Medulla oblongata (tissue), 1 donor: ENCODE results near the gene ELOVL1.

ENCODE experiments used
- DNase-seq: peaks from one replicate; pipeline ENCODE4 v3.0.0-alpha.2; 2015; ENCODE audit errors: extremely low spot score

ELOVL1 gene

DNA sequence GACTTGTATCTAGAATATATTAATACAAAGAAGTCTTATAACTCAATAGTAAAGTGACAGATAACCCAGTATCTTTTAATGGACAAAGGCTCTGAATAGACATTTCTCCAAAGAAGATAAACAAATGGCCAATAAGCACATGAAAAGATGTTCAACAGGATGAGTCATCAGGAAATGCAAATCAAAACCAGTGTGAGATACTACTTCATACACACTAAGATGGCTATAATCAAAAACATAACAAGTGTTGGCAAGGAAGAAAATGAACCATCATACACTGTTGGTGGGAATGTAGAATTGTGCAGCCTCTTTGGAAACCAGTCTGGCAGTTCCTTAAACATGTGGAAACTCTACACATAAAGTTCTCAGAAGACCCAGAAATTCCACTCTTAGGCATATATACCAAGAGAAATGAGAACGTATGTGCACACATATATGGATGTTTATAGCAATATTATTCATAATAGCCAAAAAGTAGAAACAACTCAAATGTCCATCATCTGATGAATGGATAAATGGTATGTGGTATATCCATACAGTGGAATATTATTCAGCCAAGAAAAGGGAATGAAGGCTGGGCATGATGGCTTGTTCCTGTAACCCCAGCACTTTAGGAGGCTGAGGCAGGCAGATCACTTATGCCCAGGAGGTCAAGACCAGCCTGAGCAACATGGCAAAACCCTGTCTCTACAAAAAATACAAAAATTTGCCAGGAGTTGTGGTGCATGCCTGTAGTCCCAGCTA lies 40.1 kb downstream of the ELOVL1 start:
- DNase-seq = no peak

- DNase-seq = no peak
Observed at GRCh38 chr1:43325381-43325780, 42.4 kb downstream of the ELOVL1 start.

GRCh38 chr1:43324810-43325209 lies 43.0 kb downstream of the ELOVL1 start:
- DNase-seq = no peak

DNA sequence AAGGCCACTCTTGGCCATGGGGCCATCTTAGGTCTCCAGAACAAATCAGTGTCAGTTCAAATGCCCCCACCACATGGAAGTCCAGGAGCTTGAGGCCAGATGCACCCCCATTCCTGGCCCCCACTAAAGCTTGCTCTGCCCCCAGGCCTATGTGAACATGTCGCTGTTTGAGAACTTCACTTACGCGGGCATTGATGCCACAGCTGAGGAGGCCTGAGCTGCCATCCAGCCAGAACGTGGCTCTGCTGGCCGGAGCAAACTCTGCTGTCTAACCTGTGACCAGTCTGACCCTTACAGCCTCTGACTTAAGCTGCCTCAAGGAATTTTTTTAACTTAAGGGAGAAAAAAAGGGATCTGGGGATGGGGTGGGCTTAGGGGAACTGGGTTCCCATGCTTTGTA lies 45.3 kb downstream of the ELOVL1 start:
- DNase-seq = no peak

DNA sequence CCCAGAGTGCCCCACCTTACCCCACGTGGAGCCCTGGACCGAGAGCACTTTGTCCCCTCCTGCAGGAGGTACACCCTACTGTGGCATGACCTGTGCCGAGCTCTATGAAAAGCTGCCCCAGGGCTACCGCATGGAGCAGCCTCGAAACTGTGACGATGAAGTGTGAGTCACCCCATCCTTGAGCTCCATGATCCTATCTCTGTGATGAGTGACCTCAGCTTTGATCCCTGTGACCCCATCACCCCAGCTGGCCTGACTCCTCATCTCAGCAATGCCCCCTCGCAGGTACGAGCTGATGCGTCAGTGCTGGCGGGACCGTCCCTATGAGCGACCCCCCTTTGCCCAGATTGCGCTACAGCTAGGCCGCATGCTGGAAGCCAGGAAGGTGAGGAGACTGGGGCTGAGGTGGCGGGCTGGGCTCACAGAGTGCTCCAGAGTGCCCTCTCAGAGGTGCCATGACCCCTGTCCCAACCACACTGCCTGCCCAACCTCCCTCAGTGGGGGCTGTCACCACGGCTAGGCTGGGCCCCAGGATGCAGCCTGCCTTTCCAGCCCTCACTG lies 46.4 kb downstream of the ELOVL1 start:
- no peak for DNase-seq

DNA sequence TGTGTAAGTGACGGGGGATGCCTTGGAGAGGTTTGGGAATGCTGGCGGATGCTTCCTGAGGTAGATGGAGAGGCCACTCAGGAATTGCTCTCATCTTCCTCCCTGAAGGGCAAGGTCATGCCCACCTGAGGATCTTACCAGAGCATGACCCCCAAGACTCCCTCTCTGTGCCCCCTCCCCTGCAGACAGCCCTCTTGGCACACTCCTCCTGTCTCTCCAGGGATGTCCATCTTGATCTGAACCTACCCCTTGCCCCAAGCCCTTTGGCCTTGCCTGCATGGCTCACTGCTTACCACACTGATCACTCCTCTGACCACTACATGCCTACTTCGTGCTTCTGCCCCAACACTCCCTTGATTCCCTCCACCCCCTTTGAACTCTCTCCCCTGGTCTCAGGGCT lies 48.0 kb downstream of the ELOVL1 start:
- DNase-seq = no peak

GRCh38 chr1:43319288-43319687 lies 48.5 kb downstream of the ELOVL1 start:
- no peak for DNase-seq

DNA sequence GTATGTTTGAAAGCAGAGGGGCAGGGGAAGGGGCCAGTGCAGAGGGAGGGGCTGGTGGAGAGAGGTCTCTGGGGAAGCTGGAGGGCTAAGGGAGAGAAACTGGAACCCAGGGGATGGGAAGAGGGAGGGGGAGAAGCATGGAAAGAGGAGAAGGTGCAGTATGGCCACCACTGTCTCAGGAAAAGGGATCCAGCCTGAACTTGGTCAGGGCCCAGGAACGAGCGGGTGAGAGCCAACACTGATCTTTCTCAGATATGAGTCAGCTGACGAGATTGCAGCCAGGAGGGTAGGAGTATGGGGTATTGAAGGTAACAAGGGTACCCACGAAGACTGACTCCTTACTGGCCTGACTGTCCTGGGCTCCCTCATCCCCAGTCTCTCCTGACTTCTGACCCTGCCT lies 49.0 kb downstream of the ELOVL1 start:
- DNase-seq = no peak

DNA sequence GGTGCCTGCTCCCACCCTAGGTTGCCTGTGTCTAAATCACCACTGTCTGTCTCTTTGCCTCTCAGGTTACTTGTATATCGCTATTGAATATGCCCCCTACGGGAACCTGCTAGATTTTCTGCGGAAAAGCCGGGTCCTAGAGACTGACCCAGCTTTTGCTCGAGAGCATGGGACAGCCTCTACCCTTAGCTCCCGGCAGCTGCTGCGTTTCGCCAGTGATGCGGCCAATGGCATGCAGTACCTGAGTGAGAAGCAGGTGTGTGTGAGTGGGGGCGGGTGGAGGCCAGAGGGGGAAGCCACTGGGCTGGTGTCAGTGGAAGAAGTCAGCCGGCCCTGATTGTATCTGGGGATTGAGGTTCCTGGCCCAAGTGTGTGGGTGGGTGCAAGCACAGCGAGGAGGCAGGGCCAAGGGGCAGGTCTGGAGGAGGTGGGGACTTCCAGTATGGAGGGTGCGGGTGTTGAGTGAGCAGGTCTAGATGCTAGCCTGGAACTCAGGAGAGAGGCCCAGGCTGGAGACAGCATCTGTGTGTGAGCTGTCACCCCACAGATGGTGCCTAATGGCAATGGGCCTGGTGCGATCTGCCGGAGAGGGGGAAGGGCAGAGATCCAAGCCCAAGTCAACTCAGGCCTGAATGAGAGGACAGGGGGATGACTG lies 49.9 kb downstream of the ELOVL1 start:
- peak; percentile 74 for DNase-seq

- no peak for DNase-seq
Observed at GRCh38 chr1:43316738-43317520, 50.9 kb downstream of the ELOVL1 start.

DNA sequence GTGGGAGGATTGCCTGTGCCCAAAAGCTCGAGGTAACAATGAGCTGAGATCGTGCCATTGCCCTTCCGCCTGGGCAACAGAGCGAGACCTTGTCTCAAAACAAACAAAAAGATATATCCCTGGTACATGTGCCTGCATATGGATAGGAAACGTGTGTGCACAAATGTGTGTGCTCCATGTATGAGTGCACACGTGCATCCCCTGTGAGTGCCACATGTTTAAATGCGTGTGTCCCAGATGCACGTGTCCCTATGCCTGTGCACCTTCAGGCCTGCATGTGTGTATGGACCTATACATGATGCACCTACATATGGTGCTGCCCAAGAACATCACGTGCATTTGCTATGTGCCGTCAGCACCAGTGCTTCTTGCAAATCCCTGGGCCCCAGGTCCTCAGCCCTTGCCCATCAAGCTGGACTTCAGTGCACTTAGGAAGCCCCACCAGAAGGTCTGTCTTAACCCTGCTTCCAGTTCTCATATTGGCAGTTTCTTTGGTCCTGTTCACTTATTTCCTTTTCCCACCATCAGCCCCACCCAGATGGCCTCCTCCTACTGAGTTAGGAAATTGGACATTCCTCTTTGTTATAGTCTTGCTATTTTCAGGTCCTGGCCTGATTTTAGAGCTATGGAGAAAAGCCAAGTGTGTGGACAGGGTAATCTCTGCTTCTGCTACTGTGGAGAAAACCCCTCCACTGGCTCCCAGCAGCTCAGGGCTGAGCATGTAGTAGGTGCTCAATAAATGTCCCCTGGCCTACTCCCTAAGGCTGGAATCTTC lies 51.7 kb downstream of the ELOVL1 start:
- DNase-seq = no peak

- DNase-seq = peak; percentile 78
Observed at GRCh38 chr1:43315481-43315880, 52.3 kb downstream of the ELOVL1 start.

- no peak for DNase-seq
Observed at GRCh38 chr1:43314233-43314632, 53.6 kb downstream of the ELOVL1 start.

DNA sequence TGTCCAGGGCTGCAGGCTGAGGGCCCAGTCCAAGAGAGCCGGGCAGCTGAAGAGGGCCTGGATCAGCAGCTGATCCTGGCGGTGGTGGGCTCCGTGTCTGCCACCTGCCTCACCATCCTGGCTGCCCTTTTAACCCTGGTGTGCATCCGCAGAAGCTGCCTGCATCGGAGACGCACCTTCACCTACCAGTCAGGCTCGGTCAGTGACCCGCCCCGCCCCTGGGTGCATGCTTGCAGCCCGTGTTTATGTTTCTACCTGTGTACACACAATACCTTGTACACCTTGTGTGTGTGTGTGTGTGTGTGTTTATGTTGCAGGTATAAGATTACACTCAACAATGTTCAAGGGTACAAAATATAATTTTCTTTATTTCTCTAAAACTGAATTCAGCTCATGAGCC lies 54.0 kb downstream of the ELOVL1 start:
- DNase-seq = no peak
